ENCODE data around the gene FKBP5. TPM values are rescaled to one million over a fixed set of nuclear protein-coding genes. Genes with fewer than 3 reads are reported as not detected.

FKBP5 gene
- total and polyA plus RNA-seq, 2 donors (not counting 1 experiment from before 2014, with no cell fraction given), result 2.8 to 7.4 TPM

DNA sequence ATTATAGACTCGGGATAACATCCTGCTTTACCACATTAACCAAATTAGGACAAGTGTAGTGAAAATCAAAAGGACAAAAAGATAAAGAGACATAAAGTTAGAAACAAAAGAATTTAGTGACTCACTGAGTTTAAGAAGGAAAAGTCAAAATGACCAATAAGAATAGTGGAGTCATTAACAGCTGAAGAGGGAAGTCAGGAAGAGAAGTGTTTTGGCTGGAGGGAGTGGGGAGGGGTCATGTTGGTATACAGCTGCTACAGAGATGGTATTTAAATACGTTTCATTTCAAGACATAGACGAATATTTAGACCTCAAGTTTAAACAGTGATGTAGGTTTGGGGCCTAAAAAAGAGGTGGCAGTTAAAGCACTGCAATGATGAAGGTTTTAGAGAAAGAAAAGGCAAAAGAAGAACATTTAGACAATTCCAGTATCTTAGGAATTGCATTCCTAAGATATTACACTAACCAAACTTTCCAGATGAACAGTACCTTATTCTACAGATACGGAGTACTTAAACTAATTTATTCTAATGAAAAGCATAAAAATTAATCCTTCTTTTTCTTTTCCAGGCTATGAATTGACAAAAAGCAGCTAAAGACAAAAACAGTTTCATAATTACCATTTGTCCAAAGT, 10.6 kb downstream of the FKBP5 start:
- no peak overlapping the region for H3K27ac Mint-ChIP-seq
- Histone ChIP-seq H3K36me3 (replicated peaks in 1 of 2; ENCODE audit: control extremely low read depth in 1 of 2, control insufficient read depth in 1 of 2, extremely low read depth in 1 of 2, insufficient read depth in 2 of 2, low read length in 1 of 2) (no peaks in the 10 kb centered on the region), H3K4me1 (ENCODE audit: control insufficient read depth in 2 of 2, insufficient read depth in 2 of 2, low read length in 2 of 2) (no peaks in the 10 kb centered on the region), H3K79me2 (ENCODE audit: control insufficient read depth, insufficient read depth, low read length) (no peaks in the 10 kb centered on the region), H3K4me2 (replicated peaks; ENCODE audit: low read depth, low read length, poor library complexity, severe bottlenecking) (no peak overlapping the region), H2AFZ (ENCODE audit: insufficient read depth, low read depth, low read length, poor library complexity, severe bottlenecking) (no peak overlapping the region), H3K4me3 (ENCODE audit: control extremely low read depth in 1 of 5, extremely low read depth in 1 of 5, insufficient read depth in 1 of 5, low read depth in 2 of 5, low read length in 4 of 5) (no peak overlapping the region), H3K27me3 (replicated peaks in 1 of 4; ENCODE audit: control extremely low read depth in 1 of 4, control insufficient read depth in 3 of 4, insufficient read depth in 4 of 4, low read length in 3 of 4) (no peaks in the 10 kb centered on the region), H3K27ac (ENCODE audit: low read length in 2 of 2) (no peak overlapping the region), H3K9ac (ENCODE audit: low read length) (no peak overlapping the region), H3K9me3 (ENCODE audit: control extremely low read depth in 1 of 3, control insufficient read depth in 2 of 3, insufficient read depth in 1 of 3, low read length in 2 of 3) (no peaks in the 10 kb centered on the region), H4K20me1 (ENCODE audit: control insufficient read depth, insufficient read depth, low read length, poor library complexity, severe bottlenecking) (no peaks in the 10 kb centered on the region)
- ChIA-PET CTCF (interaction anchor here (0.6 to 0.9 kb wide), 2 partner anchors 44 to 311 kb away, joined by 3 read pairs; no protein-coding TSS in a partner anchor), POLR2A (no interaction called here)
- 100% methylated on average over 1 of the region's 4 CpGs for WGBS (ENCODE audit: insufficient coverage)
- ATAC-seq (ENCODE audit: low read depth) (no peak), DNase-seq (no peak)
- intact Hi-C loops (cut with micrococcal nuclease), result loop anchor here (5.0 kb wide), 1 partner anchor 96 kb away; no protein-coding TSS in a partner anchor
- peaks cover 10% of the 10 kb centered on the region for H3K4me1 Mint-ChIP-seq
- TF ChIP-seq, protein P1, sequence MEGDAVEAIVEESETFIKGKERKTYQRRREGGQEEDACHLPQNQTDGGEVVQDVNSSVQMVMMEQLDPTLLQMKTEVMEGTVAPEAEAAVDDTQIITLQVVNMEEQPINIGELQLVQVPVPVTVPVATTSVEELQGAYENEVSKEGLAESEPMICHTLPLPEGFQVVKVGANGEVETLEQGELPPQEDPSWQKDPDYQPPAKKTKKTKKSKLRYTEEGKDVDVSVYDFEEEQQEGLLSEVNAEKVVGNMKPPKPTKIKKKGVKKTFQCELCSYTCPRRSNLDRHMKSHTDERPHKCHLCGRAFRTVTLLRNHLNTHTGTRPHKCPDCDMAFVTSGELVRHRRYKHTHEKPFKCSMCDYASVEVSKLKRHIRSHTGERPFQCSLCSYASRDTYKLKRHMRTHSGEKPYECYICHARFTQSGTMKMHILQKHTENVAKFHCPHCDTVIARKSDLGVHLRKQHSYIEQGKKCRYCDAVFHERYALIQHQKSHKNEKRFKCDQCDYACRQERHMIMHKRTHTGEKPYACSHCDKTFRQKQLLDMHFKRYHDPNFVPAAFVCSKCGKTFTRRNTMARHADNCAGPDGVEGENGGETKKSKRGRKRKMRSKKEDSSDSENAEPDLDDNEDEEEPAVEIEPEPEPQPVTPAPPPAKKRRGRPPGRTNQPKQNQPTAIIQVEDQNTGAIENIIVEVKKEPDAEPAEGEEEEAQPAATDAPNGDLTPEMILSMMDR (IDR thresholded peaks at IDR 0.05), result no peak
- no peak for TF ChIP-seq EZH2 (IDR thresholded peaks at IDR 0.05; ENCODE audit: borderline replicate concordance, insufficient read depth, low read depth, low read length, poor library complexity, severe bottlenecking)
- H3K4me3 Mint-ChIP-seq, result no peak overlapping the region
- no peaks in the 10 kb centered on the region for H3K9me3 Mint-ChIP-seq (ENCODE audit: insufficient read depth)
- no peaks in the 10 kb centered on the region for H3K27me3 Mint-ChIP-seq

DNA sequence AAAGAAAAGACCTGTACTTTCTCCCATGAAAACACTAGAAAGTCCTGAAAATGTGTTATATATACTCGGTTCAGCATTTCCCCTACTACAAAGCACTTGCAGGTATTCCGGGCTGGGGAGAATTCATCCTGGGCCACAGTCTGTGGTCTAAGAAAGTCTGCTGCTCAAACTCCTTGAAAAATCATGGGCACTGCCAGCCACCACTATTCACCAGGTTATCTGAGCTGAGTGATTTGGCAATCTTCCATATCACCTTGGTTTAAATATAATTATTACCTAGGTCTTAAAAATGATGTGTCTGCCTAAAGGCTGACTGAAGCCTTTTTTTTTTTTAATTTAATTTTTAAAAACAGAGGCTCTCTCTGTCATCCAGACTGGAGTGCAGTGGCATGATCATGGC, 11.3 kb downstream of the FKBP5 start:
- no peaks in the 10 kb centered on the region for H3K9me3 Mint-ChIP-seq (ENCODE audit: insufficient read depth)
- ATAC-seq (ENCODE audit: low read depth), result no peak
- H3K27ac Mint-ChIP-seq, result no peak overlapping the region
- H3K4me1 Mint-ChIP-seq, result peaks cover 10% of the 10 kb centered on the region
- WGBS (ENCODE audit: insufficient coverage), result no CpG with 5 or more reads among the region's 2 CpGs
- no peaks in the 10 kb centered on the region for H3K27me3 Mint-ChIP-seq
- Histone ChIP-seq H3K9ac (ENCODE audit: low read length) (no peak overlapping the region), H2AFZ (ENCODE audit: insufficient read depth, low read depth, low read length, poor library complexity, severe bottlenecking) (no peak overlapping the region), H3K27me3 (replicated peaks in 1 of 4; ENCODE audit: control extremely low read depth in 1 of 4, control insufficient read depth in 3 of 4, insufficient read depth in 4 of 4, low read length in 3 of 4) (no peaks in the 10 kb centered on the region), H3K4me1 (ENCODE audit: control insufficient read depth in 2 of 2, insufficient read depth in 2 of 2, low read length in 2 of 2) (no peaks in the 10 kb centered on the region), H3K9me3 (ENCODE audit: control extremely low read depth in 1 of 3, control insufficient read depth in 2 of 3, insufficient read depth in 1 of 3, low read length in 2 of 3) (no peaks in the 10 kb centered on the region), H3K36me3 (replicated peaks in 1 of 2; ENCODE audit: control extremely low read depth in 1 of 2, control insufficient read depth in 1 of 2, extremely low read depth in 1 of 2, insufficient read depth in 2 of 2, low read length in 1 of 2) (no peaks in the 10 kb centered on the region), H3K79me2 (ENCODE audit: control insufficient read depth, insufficient read depth, low read length) (no peaks in the 10 kb centered on the region), H4K20me1 (ENCODE audit: control insufficient read depth, insufficient read depth, low read length, poor library complexity, severe bottlenecking) (no peaks in the 10 kb centered on the region), H3K27ac (ENCODE audit: low read length in 2 of 2) (no peak overlapping the region), H3K4me3 (ENCODE audit: control extremely low read depth in 1 of 5, extremely low read depth in 1 of 5, insufficient read depth in 1 of 5, low read depth in 2 of 5, low read length in 4 of 5) (no peak overlapping the region), H3K4me2 (replicated peaks; ENCODE audit: low read depth, low read length, poor library complexity, severe bottlenecking) (no peak overlapping the region)
- TF ChIP-seq, protein P1 (IDR thresholded peaks at IDR 0.05), result no peak
- no peak for TF ChIP-seq EZH2 (IDR thresholded peaks at IDR 0.05; ENCODE audit: borderline replicate concordance, insufficient read depth, low read depth, low read length, poor library complexity, severe bottlenecking)
- no peak for DNase-seq
- ChIA-PET POLR2A (no interaction called here), CTCF (interaction anchor here (0.6 kb wide), 1 partner anchor 312 kb away, joined by 3 read pairs; no protein-coding TSS in a partner anchor)
- H3K4me3 Mint-ChIP-seq, result no peak overlapping the region
- intact Hi-C loops (cut with micrococcal nuclease), result loop anchor here (5.0 kb wide), 1 partner anchor 95 kb away; no protein-coding TSS in a partner anchor

Data from B cell (primary cell).